Measurements from ENCODE around the gene IL20RA.

Gene IL20RA

DNA sequence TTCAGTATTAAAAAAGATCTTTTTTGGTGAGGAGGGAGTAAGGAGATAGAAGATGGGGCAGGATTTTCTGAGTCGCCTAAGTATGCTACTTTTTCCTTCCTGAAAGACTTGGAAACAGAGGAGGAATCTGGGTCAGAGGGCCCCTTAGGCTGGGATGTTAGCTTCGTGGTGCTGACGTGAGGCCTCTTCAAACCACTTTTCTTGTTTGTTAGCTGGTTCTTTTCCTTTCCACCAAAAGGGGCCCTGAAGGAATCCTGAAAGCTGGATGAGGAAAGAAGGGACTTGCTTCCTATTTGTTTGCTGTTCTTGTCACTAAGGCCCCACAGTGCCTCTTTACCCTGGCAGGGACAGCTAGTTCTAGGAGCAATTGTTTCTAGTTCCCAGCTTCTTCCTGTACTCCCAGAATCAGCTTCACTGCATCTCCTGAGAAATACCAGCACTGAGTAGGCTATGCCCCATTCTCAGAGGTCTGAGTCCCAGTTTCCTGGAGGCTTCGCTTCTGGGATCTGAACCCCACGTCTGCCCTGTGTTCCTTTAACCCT is 2.2 kb upstream of the IL20RA start:
- DNase-seq = peak in 1 of 58 donors; percentile 6

DNA sequence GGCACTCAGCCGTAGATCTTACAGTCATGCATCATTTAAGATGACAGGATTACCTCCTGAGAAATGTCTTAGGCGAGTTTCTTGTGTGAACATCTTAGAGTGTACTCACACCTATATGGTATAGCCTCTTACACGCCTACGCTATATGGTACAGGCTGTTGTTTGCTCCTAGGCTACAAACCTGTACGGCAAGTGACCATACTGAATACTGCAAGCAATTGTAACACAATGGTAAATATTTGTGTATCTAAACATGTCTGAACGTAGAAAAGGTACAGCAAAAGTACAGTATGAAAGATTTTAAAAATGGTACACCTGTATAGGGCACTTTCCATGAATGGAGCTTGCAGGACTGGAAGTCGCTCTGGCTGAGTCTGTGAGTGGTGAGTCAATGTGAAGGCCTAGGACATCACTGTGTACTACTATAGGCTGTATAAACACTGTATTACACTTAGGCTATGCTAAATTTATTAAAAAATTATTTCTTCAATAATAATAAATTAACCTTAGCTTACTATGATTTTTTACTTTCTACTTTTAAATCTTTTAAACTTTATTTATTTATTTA is 541 bp upstream of the IL20RA start:
- DNase-seq = no peak

DNA sequence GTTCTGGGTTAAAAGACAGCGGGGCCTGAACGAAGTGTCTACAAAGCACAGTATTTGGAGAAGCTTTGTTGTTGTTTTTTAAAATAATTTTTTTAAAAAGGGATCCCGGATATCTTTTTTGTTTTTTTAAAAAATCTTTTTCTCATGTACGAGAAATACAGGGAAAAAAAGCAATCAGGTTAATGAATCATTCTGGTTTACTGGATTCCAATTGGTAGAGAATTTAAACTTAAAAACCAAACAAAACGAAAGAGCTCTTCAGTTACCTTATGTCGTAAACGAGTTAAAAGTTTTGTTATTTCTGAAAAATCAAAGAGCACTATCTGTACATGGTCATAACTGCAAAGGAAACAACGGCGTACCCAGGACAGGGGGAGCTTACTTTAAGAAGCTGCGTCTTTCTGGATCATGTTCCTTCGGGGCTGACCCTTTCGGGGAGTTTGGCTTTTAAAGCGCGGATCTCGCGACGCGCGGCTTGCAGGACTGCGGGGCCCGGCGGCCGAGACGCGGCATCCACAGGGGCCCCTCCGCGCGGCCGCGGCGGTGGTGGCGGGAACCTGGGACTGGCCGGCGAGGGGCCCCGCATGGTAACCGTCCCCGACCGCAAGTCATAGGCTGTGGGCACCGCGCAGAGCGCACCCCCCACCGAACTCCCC is 927 bp downstream of the IL20RA start:
- peak in 4 of 58 donors; percentile 12 to 30 (median 20) for DNase-seq

DNA sequence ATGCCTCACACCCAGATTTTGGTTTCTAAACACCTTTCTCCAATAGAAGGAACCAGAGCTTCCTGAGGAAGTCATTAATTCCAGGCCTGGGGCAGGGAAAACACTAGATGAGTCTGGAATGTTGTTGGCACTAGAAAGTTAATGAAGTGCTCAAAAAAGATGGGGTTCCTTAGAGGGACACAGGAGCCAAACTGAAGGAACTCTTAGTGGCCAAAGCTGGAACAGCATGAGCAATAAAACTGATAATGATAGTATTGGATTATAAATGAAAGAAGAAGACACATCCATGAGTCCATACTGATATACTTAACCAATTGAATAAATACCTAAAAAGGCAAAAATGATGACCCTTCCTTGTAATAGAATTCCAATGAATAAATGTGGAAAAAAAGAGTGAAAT is 4.4 kb downstream of the IL20RA start:
- no peak for DNase-seq

DNA sequence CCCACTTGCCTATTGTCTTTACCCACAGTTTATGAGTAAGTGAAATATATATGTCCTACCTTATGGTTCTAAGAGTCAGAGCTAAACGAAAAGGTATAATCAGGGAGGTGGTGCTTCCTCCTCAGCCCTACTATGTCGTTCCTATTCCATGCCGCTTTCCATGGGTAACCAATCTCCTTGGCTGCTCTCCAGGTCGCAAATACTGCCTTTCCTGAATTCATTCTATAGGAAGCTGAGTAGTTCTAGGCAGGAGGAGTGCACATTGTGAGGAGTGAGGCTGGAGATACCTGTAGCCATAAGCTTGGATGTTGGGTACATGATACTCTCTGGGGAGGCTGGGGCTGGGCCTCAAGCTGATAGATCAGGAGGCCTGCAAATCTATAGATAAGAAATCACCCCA is 5.8 kb downstream of the IL20RA start:
- no peak for DNase-seq

DNA sequence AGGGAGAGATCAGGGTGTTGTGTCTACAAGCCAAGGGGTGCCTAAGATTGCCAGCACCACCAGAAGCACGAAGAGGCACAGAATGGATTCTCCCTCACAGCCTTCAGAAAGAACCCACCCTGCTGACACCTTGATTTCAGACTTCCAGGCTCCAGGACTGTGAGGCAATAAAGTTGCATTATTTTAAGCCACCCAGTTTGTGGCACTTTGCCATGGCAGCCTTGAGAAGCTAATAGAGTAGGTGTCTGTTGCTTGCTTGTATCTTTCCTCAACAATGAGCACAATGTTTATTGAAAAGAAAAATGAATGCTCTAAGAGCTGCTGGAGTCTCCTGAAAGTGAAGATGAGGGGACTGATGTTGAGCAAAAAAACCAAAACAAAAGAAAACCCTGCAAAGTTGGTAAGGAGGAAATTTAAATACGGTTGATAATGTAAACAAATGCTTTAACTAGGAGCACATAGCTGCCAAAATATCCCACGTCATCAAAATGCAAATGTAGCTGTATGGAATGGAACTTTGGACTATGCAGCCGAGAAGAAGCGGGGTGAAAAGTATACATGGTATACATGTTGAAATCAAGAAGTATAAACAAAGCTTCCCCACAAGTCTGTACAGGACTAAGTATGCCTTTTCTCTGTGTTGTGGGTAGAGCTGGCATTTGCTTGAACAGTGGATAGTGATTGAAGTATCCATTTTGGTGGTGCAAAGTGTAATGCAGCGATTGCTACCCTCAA is 8.0 kb downstream of the IL20RA start:
- DNase-seq = no peak

DNA sequence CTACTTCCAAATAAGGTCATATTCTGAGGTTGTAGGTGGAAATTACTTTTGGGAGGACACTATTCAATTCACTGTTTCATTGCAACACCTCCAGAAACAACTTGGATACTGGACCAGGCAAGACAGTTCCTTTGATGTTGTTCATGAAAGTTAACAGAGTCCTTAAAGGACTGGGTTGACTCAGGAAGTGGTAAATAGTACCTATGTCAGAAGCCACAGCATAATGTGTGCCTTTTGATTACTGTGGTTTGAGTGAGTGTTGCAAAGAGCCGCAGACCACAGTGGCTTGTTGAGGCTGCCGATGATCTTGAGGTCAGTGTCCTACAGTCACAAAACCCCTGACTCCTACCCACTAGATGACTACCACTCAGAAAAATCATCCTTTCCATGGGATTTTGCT is 10.9 kb downstream of the IL20RA start:
- no peak for DNase-seq

DNA sequence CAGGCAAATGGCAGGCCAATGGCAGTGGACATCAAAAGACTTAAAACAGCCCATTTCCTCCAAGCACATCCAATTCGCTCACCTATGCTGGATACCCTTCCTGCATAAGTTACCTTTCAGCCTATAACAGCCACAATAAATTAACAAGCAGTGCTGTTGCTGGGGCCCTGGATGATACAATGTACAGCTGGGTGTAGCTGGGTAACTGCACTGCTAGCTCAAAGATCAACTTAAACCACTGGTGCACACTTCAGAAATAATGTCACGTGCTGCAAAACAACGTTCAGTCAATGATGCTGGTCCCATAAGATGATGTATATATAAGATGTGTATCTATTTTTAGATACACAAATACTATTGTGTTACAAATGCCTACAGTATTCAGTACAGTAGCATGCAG is 13.6 kb downstream of the IL20RA start:
- DNase-seq = no peak

DNA sequence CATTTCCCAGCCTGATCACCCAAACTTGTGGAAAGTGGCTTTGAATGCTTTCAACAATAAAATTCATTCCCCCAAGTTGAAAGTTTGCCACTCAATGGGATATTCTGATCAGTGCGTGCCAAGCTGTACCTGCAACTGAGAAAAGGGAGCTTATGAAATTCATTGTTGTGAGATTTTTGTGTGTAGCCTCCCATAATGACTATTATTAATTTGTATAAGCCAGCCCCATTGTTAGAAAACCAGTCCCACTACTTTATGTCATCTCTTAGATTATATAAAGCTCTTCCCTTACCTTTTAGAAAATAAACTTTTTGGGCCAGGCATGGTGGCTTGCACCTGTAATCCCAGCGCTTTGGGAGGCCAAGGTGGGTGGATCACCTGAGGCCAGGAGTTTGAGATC is 15.9 kb downstream of the IL20RA start:
- DNase-seq = no peak

DNA sequence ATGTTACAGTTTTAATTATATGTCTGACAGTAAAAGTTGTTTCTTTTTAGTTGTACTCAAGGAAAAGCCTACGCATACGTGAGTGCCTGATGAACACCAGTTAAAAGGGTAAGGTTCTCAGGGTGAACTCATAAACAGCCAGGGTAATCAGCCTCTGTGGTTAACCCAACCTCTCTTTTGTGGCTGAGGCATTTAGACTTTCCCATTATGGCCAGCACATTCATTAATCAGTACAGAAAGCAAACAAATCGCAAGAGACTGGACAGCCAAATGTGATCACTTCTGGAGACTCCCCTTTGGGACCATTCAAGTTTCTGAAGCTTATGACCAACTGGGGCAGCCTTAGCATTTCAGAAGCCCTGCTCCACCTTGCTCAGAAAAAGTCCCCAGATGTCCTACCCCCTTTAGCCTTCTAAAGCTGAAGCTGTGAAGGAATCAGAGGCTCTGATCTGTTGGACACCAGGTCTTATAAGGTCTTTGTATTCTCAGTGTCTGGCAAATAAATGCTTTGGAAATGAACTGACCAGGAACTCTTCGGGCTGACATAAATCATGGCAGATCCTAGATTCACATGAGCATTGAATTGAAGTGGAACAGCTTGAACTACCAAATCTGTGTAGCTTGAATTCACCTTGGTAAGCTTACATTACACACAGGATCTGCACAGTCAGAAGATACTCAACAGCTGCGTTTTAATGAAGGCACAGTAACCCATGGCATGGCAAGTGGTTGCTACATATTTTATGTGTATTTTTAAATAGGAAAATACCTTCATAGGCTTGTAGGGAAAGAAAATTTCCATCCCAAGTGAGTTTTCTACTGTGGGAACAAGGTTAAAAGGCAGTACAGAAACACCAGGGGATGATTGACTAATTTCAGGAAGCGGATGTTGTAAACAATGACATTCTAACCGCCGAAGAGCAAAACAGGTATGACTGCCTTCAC is 18.7 kb downstream of the IL20RA start:
- DNase-seq = no peak

DNA sequence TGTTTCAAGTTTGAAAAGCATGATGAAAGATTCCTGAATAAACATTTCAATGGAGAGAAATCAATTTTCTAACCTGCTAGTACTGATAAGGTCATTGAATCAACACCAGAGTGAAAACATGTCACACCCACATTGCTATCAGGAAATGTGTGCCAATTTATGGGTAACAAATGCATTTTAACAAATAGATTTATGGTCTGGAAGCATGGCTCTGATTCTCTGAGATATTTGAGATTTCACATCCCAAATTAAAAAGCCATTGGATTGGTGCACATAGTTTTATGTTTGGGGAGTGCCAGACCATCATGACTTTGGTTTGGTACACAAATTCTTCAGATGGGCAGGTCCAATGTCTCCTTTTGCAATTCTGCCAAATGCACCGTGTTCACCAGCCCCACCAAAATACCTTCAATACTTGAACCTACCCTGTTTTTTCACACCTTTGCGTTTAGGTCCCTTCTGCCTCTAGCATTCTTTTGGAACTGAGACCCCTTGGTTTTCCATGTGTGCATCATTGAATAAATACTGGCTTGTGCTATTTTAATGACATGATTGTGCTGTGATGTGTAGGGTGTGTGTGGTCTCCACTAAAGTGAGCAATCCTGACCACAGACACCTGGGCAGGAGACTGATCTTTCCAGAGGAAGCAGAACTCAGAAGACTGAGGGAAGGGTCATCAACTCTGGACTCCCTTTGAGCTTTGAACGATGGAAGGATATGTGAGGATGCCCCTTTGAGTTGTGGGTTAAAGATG is 20.4 kb downstream of the IL20RA start:
- DNase-seq = no peak

DNA sequence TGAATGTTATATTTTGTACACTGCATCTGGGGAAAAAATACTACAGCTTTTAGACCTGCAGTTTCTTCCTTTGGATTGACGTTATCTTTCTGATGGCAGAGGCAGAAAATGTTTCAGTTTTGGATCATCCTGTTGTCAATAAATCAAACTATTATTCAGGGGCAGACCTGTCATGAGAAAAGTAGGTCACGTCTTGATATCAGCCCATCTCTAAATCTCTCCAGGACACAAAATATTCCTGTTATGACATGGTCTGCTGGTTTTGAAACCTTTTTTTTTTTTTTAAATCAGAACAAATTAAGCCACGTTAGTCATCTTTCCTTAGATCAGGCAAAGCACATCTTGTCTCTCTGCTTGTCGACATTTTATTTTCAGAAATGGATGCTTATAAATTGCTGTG is 24.0 kb downstream of the IL20RA start:
- DNase-seq = no peak

DNA sequence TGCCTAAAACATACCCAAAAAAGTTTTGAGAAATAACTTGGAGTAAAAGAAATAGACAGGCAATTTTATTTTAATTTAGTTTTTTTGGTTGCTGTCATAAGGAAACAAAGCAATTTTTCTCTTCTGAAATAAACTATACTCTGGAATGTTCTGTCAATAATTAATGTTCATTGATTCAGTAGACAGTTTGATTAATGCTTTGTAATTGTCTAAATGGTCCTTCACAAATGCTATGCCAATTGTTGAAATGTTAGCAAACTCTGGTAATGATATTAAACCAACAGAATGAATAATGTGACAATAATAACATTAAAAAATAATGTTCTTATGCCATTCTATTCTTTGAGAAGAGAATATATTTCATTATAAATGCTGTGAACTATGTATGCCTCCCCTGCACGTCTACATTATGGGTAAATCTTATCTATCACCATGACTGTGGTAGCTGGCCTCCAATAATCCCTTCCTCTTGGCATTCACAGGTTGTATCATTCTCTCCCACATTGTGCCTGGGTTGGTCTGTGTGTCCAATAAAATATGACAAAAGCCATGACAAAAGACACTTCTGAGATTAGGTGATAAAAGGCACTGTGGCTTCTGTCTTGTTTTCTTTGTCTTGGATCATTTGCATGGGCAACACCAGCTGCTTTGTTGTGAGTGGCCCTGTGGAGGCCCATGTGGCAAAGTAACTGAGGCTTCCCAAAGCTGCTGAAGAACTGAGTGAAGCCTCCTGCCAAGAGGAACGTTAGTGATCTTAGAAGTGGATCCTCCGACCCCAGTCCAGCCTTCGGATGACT is 25.1 kb downstream of the IL20RA start:
- no peak for DNase-seq

DNA sequence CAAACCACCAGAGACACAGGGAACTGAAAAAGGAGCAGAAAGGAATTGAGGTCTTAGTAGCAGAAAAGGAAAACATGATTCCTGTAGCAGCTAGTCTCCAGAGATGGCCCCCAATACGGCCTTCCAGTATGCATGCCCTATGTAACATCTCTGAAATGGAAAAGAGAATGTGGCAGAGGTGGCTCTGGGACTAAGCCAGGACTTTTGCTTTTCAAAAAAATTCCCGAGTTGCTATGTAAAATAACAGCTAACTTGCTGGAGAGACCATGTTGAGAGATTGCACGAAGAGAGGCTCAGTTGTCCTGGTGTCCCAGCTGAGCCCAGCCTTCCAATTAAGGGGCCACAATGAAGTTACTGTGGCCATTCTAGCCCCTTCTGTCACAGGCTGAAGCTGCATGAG is 27.7 kb downstream of the IL20RA start:
- no peak for DNase-seq

DNA sequence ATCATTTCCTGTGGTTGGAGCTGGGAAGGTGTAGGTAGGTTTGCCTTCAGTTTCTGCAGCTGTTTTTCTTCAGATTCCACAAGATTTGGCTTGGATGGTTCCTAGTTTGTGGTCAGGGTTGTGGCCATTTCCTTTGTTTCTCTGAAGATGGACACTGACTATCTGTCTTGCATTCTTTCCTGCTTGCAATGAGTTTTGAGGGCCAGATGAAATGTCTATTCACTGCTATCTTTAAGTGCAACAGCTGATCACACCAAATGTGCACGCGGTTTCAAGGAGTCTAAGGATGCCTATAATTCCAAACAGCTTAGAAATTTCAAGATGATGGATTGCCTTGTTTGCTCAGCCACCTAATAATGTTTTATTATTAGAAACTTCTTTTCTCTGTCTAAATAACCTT is 28.4 kb downstream of the IL20RA start:
- DNase-seq = no peak

DNA sequence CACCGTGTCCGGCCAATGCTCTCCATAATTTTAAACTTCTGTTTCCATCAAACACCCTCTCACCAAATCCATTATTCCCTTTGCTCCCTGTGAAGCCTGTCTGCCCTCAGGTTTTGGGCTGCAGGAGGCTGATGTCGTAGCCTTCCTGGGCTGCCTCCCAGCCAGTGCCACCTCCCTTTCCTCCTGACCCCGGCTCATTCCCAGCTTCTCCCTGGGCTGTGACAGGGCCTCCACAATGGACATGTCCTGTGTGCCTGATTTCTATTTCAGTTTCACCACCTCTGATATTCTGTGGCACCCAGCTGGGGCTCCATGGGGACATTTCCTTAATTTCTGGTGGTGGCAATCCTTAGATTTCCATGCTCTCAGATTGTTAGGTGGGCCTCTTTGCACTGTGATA is 28.8 kb downstream of the IL20RA start:
- DNase-seq = no peak

DNA sequence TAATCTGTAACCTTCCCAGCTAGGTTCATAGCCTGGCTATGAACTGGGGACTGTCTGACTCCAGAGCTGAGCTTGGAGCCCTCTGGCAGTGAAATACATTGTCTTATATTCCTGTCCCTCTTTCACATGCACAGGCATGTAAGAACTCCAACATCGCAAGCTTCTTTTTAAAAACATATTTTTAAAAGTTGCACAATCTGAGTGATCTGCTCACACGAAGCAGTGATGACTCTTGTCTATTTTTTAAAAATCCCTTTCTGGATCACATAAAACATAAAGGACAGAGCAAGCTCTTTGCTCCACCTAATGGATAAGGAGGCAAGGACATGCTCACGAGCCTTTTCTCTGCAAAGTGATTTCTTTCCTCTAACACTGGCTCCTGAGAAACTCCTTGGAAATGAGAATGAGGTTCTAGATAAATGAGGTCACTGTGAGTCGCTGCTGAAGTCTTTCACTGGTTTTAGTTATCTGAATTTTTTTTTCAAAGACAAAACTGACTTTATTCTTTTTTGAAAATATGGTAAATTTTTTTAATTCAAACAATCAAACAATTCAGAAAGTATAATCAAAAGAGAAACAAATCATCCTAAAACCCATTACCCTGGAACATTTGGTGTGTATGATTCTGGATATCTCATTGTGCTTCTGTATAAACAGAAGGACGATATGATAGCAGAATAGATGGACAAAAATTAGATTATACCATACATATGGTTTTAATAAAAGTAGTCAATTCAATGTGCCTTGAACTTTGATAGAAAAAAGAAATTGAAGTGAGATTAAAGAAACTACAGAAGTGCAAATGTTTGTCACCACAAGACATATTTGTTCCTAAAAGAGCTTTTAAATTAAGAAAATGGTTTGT is 30.8 kb downstream of the IL20RA start:
- DNase-seq = no peak

DNA sequence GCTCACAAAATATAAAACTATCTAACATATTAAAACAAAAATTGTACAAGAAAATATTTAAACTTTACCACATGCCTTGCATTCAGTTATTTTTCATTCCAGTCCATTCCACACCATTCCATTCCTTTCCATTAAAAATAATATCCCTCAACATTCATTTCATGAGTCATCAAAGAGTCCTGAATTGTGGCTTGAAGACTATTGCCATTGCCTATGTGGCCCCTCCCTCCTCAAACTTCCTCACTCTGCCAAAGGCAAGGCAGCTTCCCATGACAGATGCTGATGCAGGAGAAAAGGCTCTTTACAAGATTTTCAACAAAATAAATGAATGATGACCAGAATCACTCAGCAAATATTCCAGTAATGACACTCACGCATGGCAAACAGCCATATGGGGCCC is 31.7 kb downstream of the IL20RA start:
- DNase-seq = no peak

DNA sequence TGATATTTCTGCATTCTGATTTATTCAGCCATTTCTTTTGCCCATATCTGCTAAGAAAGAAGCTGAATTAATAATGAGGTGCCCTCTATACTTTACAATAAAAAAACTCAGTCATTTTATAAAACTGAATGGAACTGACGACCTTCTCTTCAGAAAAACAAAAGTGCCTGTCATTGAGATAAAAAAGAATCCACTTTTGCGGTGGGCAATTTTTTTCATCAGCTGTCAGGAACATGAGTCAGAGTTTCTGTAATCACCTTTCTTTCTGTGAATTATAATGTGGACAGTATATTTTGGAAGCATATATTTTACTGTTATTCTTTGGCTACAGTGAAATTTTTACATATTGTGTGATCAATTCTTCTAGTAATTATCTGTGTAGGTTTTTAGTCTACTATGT is 33.4 kb downstream of the IL20RA start:
- no peak for DNase-seq
